Ramos (cell line): ENCODE measurements around the gene RNF31.
"Not testable (repeated sequence)": the region's sequence is repeated elsewhere in the genome, so short reads cannot be mapped to it uniquely, and the experiment has no call there.

Experiments used
- in situ Hi-C: fragments of 300-500 bp; cut with MboI; formaldehyde crosslinking; loops from one replicate; pipeline ENCODE4 v1.14.3; 2022; ENCODE audit warnings: low sequenced_read_pairs; ENCODE audit not compliant: unreplicated experiment

The RNF31 gene

DNA sequence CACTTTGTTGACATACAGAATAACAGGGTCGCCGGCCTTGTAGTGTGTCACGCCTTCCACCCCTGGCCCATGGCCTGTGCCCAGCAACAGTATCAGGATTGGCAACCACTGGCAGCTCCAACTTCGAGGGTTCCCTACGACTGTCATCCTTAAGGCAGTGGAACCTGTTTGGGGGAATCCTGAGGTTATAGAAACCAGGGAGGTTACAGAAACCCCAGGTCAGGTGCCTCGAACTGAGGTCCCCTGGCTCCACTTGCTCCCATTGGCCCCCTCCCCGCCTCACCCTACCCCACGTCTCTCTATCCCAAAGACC, 47.5 kb downstream of the RNF31 start:
- in situ Hi-C loops, result no loop called here

DNA sequence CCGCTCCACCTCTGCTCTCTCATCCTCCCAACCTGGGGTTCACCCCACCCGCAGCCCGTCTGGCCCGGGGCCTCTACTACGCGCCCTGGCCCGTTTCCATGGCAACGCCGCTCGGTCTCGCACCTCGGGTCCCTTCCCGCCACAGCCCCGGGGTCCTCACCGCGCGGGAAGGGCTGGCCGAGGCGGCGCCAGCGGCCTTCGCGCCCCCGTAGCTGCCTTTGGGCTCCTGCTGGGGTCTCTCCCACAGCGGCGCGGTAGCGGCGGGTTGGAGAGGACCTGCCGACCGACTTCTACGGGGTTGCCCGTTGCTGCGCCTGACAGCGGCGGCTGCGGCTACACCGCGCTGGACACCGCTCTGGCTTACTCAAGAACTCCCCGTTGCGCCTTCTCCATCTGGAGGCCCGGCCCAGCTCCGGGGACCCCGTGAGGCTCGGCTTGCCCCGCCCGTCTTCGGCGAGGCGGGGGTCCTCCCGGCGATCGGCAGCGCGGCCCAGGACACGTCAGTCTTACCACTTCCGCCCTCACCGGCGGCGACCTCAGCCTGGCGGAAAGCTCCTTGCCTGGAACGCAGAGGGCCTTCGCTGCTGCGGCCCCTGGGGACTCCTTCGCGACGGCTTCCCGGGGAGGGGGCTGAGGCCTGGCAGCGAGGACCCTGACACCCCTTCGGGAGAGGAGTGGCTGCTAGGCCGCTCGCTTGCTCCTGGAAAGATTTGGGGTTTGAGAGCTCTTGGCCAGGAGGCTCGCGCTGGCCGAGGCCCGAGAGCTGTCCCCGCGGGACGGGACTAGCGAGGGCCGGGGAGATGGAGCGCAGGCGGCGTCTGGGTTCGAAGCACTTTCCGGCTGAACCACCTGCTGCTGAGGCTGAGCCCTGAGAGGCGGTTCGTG, 48.1 kb downstream of the RNF31 start, which contains the start of gene TM9SF1:
Gene TM9SF1 (minus strand): TSS at position 256 of the 885 bp plus-strand sequence. CDS start 422 bp downstream, outside the sequence.
- in situ Hi-C loops, result no loop called here

- in situ Hi-C loops, result no loop called here
Measured at GRCh38 chr14:24196071-24197055, 49.1 kb downstream of the RNF31 start.

DNA sequence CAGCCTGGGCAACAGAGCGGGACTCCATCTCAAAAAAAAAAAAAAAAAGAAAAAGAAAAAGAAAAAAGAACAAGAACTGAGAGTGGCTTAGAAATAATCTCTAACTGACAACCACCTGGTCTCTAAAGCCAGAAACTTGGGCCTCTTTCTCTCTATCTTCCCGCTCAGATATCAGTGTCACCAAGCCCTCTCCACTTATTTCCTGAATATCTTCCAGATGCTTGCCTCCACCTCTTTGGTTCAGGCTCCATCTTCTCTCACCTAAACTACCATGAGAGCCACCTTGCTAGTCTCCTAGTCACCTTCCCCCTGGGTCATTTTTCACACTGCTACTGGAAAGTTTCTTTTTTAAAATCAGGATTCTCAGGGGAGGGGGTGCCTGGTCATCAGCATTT, 49.8 kb downstream of the RNF31 start:
- in situ Hi-C loops, result no loop called here

GRCh38 chr14:24198814-24199524, 51.7 kb downstream of the RNF31 start:
- in situ Hi-C loops, result no loop called here

DNA sequence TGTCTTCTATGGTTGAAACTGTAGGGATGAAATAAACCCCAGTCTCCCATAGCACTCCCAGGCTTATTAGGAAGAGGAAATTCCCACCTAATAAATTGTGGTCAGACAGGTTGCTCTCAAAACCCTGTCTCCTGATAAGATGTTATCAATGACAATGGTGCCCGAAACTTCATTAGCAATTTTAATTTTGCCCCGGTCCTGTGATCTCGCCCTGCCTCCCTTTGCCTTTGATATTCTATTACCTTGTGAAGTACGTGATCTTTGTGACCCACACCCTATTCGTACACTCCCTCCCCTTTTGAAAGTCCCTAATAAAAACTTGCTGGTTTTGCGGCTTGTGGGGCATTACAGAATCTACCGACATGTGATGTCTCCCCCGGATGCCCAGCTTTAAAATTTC, 55.2 kb downstream of the RNF31 start:
- in situ Hi-C loops, result not testable (repeated sequence)

DNA sequence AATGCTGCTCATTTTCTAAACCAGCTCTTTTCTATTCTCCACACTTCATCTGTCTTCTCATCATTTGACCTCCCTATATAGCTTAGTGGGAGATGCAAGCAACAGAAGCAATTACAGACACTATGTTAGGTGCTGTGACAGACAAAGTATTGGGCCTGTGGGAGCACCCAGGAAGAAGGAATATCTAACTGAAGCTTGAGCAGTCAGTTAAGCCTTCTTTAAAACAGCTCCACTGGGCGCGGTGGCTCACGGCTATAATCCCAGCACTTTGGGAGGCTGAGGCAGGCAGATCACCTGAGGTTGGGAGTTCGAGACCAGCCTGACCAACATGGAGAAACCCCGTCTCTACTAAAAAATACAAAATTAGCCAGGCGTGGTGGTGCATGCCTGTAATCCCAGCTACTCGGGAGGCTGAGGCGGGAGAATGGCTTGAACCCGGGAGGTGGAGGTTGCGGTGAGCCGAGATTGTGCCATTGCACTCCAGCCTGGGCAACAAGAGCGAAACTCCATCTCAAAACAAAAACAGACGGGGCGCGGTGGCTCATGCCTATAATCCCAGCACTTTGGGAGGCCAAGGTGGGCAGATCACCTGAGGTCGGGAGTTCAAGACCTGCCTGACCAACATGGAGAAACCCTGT, 56.1 kb downstream of the RNF31 start:
- in situ Hi-C loops, result not testable (repeated sequence)

DNA sequence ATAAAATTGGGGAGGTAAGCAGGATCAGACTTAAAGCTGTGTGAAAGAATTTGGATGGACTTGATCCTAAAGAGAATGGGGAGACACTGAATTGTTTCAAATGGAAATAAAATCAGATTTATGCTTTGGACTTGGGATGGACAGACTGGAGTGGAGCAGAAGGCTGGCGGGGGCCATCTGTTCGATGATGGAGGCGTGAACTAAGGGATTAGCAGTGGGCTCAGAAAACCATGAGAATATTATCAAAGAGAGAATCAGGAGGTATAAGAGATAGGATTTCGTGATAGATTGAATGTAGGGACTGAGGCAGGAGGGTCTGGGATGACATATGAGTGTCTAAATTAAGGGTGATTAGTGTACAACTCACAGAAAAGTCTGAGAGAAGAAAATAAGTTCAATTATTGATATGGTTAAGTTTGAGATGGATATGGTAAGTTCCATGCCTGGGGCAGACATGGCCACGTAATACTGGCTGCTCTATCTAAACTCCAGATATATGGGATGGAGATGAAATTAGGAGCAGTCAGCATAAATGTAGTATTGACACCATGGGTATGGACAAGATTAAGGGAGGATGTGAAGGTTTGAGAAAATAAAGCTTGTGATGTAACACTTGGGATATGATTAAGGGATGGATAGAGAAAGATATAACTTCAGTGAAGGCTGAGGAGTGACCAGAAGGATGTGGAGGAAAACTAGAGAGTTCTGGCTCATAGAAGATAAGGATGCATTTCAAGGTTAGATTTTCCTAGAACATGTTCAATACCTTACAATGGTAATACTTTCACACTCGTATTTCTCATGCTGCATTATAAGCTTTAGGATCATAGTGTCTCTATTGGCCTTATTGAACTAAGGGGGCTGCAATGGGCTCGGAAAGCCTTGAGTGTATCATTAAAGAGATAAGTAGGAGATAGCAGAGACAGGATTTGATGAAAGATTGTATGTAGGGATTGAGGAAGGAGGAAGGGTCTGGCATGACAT, 57.2 kb downstream of the RNF31 start:
- in situ Hi-C loops, result no loop called here

- in situ Hi-C loops, result no loop called here
Measured at GRCh38 chr14:24206260-24207103, 59.2 kb downstream of the RNF31 start.

- in situ Hi-C loops, result no loop called here
Measured at GRCh38 chr14:24207104-24207551, 59.8 kb downstream of the RNF31 start.

GRCh38 chr14:24207625-24208024, 60.3 kb downstream of the RNF31 start:
- in situ Hi-C loops, result no loop called here
